DOHH2 (cell line): ENCODE data around the gene NAV2.

Source experiments
- H3F3A ChIP-seq: fragments of 200-600 bp; sonication (generic), shearing (Covaris generic); 2 replicates; pipeline ENCODE4 v1.6.0; 2016; ENCODE audit warnings: antibody characterized with exemption, mild to moderate bottlenecking; ENCODE audit not compliant: control insufficient read depth, insufficient read depth
- H3K27ac ChIP-seq: fragments of 200-600 bp; sonication (generic); 2 replicates; pipeline ENCODE4 v1.5.1; 2014; ENCODE audit warnings: low read depth, mild to moderate bottlenecking, low read length, moderate library complexity
- H3K27me3 ChIP-seq: fragments of 200-600 bp; sonication (generic); 2 replicates; pipeline ENCODE4 v1.6.1; 2014; ENCODE audit warnings: mild to moderate bottlenecking, low read length, mixed read lengths; ENCODE audit not compliant: control insufficient read depth
- H3K36me3 ChIP-seq: fragments of 200-600 bp; sonication (generic); 2 replicates; pipeline ENCODE4 v1.6.1; 2014; ENCODE audit warnings: mild to moderate bottlenecking, low read length, moderate library complexity, mixed read lengths; ENCODE audit not compliant: control insufficient read depth
- H3K4me1 ChIP-seq: fragments of 200-600 bp; sonication (generic); 2 replicates; pipeline ENCODE4 v1.6.1; 2014; ENCODE audit warnings: mild to moderate bottlenecking, low read length, mixed read lengths; ENCODE audit not compliant: control insufficient read depth
- H3K4me2 ChIP-seq: fragments of 200-600 bp; sonication (generic); 2 replicates; pipeline ENCODE4 v1.6.0; 2014; ENCODE audit warnings: mild to moderate bottlenecking, low read length, moderate library complexity
- H3K4me3 ChIP-seq: fragments of 200-600 bp; sonication (generic); 2 replicates; pipeline ENCODE4 v1.5.1; 2014; ENCODE audit warnings: mild to moderate bottlenecking, low read length, mixed read lengths
- H3K79me2 ChIP-seq: fragments of 200-600 bp; sonication (generic); 2 replicates; pipeline ENCODE4 v1.6.1; 2014; ENCODE audit warnings: mild to moderate bottlenecking, low read length, mixed read lengths; ENCODE audit not compliant: control insufficient read depth
- H3K9me2 ChIP-seq: fragments of 200-600 bp; sonication (generic); replicated peaks from 2 replicates; pipeline ENCODE4 v1.6.1; 2014; ENCODE audit warnings: mild to moderate bottlenecking, low read length, mixed read lengths; ENCODE audit not compliant: control insufficient read depth
- H3K9me3 ChIP-seq: fragments of 200-600 bp; sonication (generic); 2 replicates; pipeline ENCODE4 v1.6.1; 2014; ENCODE audit warnings: antibody characterized with exemption, low read length, mixed read lengths; ENCODE audit not compliant: control insufficient read depth, insufficient read depth
- H4K20me1 ChIP-seq: fragments of 200-600 bp; sonication (generic); 2 replicates; pipeline ENCODE4 v1.6.0; 2014; ENCODE audit warnings: low read depth, mild to moderate bottlenecking, antibody characterized with exemption, low read length, moderate library complexity; ENCODE audit not compliant: control insufficient read depth, insufficient read depth
- EZH2phosphoT487 ChIP-seq: fragments of 200-600 bp; sonication (generic); IDR thresholded peaks from 2 replicates; pipeline ENCODE4 v1.6.1; 2017; ENCODE audit warnings: borderline replicate concordance, mild to moderate bottlenecking, antibody characterized with exemption, low read length, moderate library complexity, mixed read lengths
- TF ChIP-seq, protein P1 (sequence below): fragments of 200-600 bp; sonication (generic); IDR thresholded peaks from one replicate; pipeline ENCODE4 v1.5.1; 2014; ENCODE audit warnings: antibody characterized with exemption, mild to moderate bottlenecking, low read depth, low read length; ENCODE audit not compliant: poor library complexity, severe bottlenecking

The NAV2 gene

GRCh38 chr11:20155683-20156279 is 443.1 kb downstream of the NAV2 start:
- H3K27me3 ChIP-seq, result peaks cover 10% of the 10 kb centered on the region; the same call in 1 of the 2 replicates
- no peaks in the 10 kb centered on the region for H4K20me1 ChIP-seq
- H3K27ac ChIP-seq, result no peak overlapping the region
- no peak for TF ChIP-seq EZH2phosphoT487
- TF ChIP-seq, protein P1, sequence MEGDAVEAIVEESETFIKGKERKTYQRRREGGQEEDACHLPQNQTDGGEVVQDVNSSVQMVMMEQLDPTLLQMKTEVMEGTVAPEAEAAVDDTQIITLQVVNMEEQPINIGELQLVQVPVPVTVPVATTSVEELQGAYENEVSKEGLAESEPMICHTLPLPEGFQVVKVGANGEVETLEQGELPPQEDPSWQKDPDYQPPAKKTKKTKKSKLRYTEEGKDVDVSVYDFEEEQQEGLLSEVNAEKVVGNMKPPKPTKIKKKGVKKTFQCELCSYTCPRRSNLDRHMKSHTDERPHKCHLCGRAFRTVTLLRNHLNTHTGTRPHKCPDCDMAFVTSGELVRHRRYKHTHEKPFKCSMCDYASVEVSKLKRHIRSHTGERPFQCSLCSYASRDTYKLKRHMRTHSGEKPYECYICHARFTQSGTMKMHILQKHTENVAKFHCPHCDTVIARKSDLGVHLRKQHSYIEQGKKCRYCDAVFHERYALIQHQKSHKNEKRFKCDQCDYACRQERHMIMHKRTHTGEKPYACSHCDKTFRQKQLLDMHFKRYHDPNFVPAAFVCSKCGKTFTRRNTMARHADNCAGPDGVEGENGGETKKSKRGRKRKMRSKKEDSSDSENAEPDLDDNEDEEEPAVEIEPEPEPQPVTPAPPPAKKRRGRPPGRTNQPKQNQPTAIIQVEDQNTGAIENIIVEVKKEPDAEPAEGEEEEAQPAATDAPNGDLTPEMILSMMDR, result no peak
- H3F3A ChIP-seq, result no peaks in the 10 kb centered on the region
- H3K4me3 ChIP-seq, result no peak overlapping the region
- no peaks in the 10 kb centered on the region for H3K9me2 ChIP-seq
- H3K4me2 ChIP-seq, result no peak overlapping the region
- no peaks in the 10 kb centered on the region for H3K4me1 ChIP-seq
- H3K36me3 ChIP-seq, result no peaks in the 10 kb centered on the region
- H3K9me3 ChIP-seq, result no peaks in the 10 kb centered on the region
- no peaks in the 10 kb centered on the region for H3K79me2 ChIP-seq

- no peaks in the 10 kb centered on the region for H3K9me2 ChIP-seq
- no peak overlapping the region for H3K27ac ChIP-seq
- H3K79me2 ChIP-seq, result no peaks in the 10 kb centered on the region
- no peaks in the 10 kb centered on the region for H3F3A ChIP-seq
- H3K4me3 ChIP-seq, result no peak overlapping the region
- H3K4me2 ChIP-seq, result no peak overlapping the region
- TF ChIP-seq EZH2phosphoT487, result no peak
- TF ChIP-seq, protein P1, result no peak
- H3K27me3 ChIP-seq, result peaks cover 10% of the 10 kb centered on the region; the same call in 1 of the 2 replicates
- no peaks in the 10 kb centered on the region for H3K36me3 ChIP-seq
- no peaks in the 10 kb centered on the region for H3K9me3 ChIP-seq
- no peaks in the 10 kb centered on the region for H3K4me1 ChIP-seq
- H4K20me1 ChIP-seq, result no peaks in the 10 kb centered on the region
These were observed 443.7 kb downstream of the NAV2 start for GRCh38 chr11:20156280-20156875.

GRCh38 chr11:20156876-20157613 is 444.4 kb downstream of the NAV2 start:
- no peaks in the 10 kb centered on the region for H3K36me3 ChIP-seq
- H3K27me3 ChIP-seq, result peaks cover 10% of the 10 kb centered on the region; the same call in 1 of the 2 replicates
- H4K20me1 ChIP-seq, result no peaks in the 10 kb centered on the region
- no peak overlapping the region for H3K4me3 ChIP-seq
- no peaks in the 10 kb centered on the region for H3K79me2 ChIP-seq
- no peaks in the 10 kb centered on the region for H3K4me1 ChIP-seq
- H3F3A ChIP-seq, result no peaks in the 10 kb centered on the region
- no peak overlapping the region for H3K27ac ChIP-seq
- H3K9me3 ChIP-seq, result no peaks in the 10 kb centered on the region
- TF ChIP-seq, protein P1, result no peak
- TF ChIP-seq EZH2phosphoT487, result no peak
- no peak overlapping the region for H3K4me2 ChIP-seq
- no peaks in the 10 kb centered on the region for H3K9me2 ChIP-seq
